K562 (cell line): Measurements from ENCODE around the gene RAPGEF5. TPM values are rescaled to one million over a fixed set of nuclear protein-coding genes. Genes with fewer than 3 reads are reported as not detected.
A peak's percentile ranks its signal among the peaks of the same experiment; 100 is the strongest.

Experiments used
- ARID1B ChIP-seq: fragments of 450-650 bp; IDR thresholded peaks from 2 replicates; pipeline ENCODE4 v1.6.1; 2016; ENCODE audit warnings: antibody characterized with exemption, mild to moderate bottlenecking, inconsistent platforms
- GATA2 ChIP-seq: sonication (generic); formaldehyde crosslinking; IDR thresholded peaks from 2 replicates; pipeline ENCODE4 v1.4.0; 2020; ENCODE audit warnings: mild to moderate bottlenecking, missing genetic modification reagents
- HNRNPUL1 ChIP-seq: fragments of 200-400 bp; formaldehyde crosslinking; IDR thresholded peaks from 2 replicates; pipeline ENCODE4 v1.6.1; 2017; ENCODE audit warnings: low read length
- NFE2 ChIP-seq: IDR thresholded peaks from 2 replicates; pipeline ENCODE4 v1.6.1; 2014; ENCODE audit warnings: antibody characterized with exemption, low read depth
- PHF21A ChIP-seq: fragments of 450-650 bp; IDR thresholded peaks from 2 replicates; pipeline ENCODE4 v1.6.1; 2017; ENCODE audit warnings: low read depth, borderline replicate concordance
- POLR2H ChIP-seq: IDR thresholded peaks from 2 replicates; pipeline ENCODE4 v1.6.1; 2016; ENCODE audit warnings: missing genetic modification characterization, low read depth, mild to moderate bottlenecking, control low read depth, missing compliant biosample characterization, moderate library complexity
- SMARCA4 ChIP-seq: fragments of 450-650 bp; IDR thresholded peaks from 2 replicates; pipeline ENCODE4 v1.6.1; 2016
- ZNF121 ChIP-seq: sonication (generic); formaldehyde crosslinking; conservative IDR thresholded peaks from 2 replicates; pipeline ENCODE4 v1.8.0; 2022; ENCODE audit warnings: missing genetic modification reagents
- ZNF766 ChIP-seq: fragments of 200-800 bp; sonication (Bioruptor generic); conservative IDR thresholded peaks from 2 replicates; pipeline ENCODE4 v1.6.1; 2016; ENCODE audit warnings: missing genetic modification characterization, missing compliant biosample characterization
- polyA plus RNA-seq, 8 experiments: library from polyadenylated mRNA; depleted of rRNA in 4 of 8; stranded (reverse) in 5 of 8; unstranded in 3 of 8; fragments of >200 nt; fragmentation: Nextera tagmentation in 2 of 8; fragmentation: Illumina TruSeq in 1 of 8; extraction: Ambion mirVana in 2 of 8; extraction: Trizol in 1 of 8; gene quantifications; 2 replicates each; pipeline versions ENCODE4 v1.2.1 to v1.2.3, GENCODE V29; 2011 to 2014; ENCODE audit warnings: inconsistent platforms in 1 of 8, missing spikeins in 1 of 8
- total RNA-seq, 7 experiments: library from RNA; depleted of rRNA in 6 of 7; stranded (reverse); fragments of >200 nt in 6 of 7; fragmentation: Illumina TruSeq in 2 of 7; extraction: Trizol in 2 of 7; gene quantifications; 2 replicates each; pipeline versions ENCODE4 v1.2.1 to v1.2.3, GENCODE V29; 2011 to 2021; ENCODE audit warnings: low replicate concordance in 1 of 7
- TF ChIP-seq, protein P1 (sequence below), 3 experiments: fragments of 200-800 bp in 1 of 3; sonication (Bioruptor generic) in 1 of 3; sonication (generic) in 1 of 3; formaldehyde crosslinking in 1 of 3; IDR thresholded peaks; 2 replicates each; pipeline versions ENCODE4 v1.6.1 to v1.8.0; 2016 to 2022; ENCODE audit warnings: mild to moderate bottlenecking in 2 of 3, missing compliant biosample characterization in 2 of 3, missing genetic modification characterization in 2 of 3, missing genetic modification reagents in 1 of 3
- TF ChIP-seq, protein P2 (sequence below): fragments of 450-650 bp; IDR thresholded peaks from 2 replicates; pipeline ENCODE4 v1.6.1; 2016; ENCODE audit warnings: borderline replicate concordance
- TF ChIP-seq, protein P3 (sequence below), 3 experiments: IDR thresholded peaks in 2 of 3; conservative IDR thresholded peaks in 1 of 3; 2 replicates each; pipeline ENCODE4 v1.5.1; 2011 to 2012; ENCODE audit warnings: low read length in 3 of 3, mild to moderate bottlenecking in 3 of 3, control low read depth in 2 of 3, improper control_type of control experiment in 1 of 3, inconsistent platforms in 1 of 3, low read depth in 1 of 3, mixed read lengths in 1 of 3, moderate library complexity in 1 of 3; ENCODE audit not compliant: insufficient read depth in 2 of 3
- TF ChIP-seq, protein P4 (sequence below): fragments of 250-450 bp; sonication (Bioruptor Pico); IDR thresholded peaks from 2 replicates; pipeline ENCODE4 v1.4.0; 2020

The RAPGEF5 gene
- total and polyA plus RNA-seq, 9 of the 15 experiments (the other 6 are each of a cell fraction or from before 2014, with no cell fraction given), result 0.39 to 2.0 (median 1.1) TPM

DNA sequence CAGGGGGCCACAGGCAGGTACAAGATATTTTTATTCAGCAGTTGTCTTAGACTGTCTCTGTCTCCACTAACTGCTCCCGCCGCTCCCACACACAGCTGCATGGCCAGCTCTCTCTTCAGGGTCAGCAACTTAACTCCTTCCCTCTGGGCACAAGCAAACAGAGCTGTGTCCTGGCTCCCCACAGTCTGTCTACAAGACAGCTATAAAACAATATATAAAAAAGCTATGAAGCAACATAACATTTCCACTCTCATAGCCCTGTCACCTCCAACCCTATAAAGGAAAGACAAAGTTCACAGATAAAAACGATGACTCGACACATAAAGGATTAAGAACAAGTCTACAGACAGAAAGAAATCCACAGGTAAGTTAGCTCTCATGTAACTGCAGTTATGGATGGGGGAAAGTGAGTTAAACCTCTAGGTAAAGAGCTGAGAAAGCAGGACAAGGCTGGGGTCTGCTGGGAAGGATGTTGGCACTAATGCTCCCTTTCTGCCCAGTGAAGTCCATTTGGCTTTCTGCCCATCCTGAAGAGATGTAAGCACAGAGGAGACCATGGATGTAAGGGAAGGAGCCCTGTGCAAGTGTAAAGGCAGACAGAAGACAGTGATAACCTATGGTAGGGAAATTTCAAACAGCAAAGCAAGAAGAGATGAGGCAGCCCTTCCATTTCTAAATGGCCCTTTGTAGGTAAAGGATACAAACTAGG is 27.0 kb downstream of the RAPGEF5 start (continued):
- TF ChIP-seq, protein P1, sequence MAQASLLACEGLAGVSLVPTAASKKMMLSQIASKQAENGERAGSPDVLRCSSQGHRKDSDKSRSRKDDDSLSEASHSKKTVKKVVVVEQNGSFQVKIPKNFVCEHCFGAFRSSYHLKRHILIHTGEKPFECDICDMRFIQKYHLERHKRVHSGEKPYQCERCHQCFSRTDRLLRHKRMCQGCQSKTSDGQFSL (CRISPR knock-in tag; IDR thresholded peaks at IDR 0.05), result no peak
- TF ChIP-seq, protein P1 (tag; IDR thresholded peaks at IDR 0.05), result no peak
- TF ChIP-seq ARID1B (peak; percentile 24), ZNF121 (CRISPR knock-in tag) (no peak), HNRNPUL1 (no peak), ZNF766 (CRISPR knock-in tag) (no peak), NFE2 (peak; percentile 69), PHF21A (no peak), SMARCA4 (0 out of 2 replicates have a peak, but pooled peaks have one; percentile 16), GATA2 (CRISPR knock-in tag) (no peak), POLR2H (tag) (no peak)
- TF ChIP-seq, protein P2, sequence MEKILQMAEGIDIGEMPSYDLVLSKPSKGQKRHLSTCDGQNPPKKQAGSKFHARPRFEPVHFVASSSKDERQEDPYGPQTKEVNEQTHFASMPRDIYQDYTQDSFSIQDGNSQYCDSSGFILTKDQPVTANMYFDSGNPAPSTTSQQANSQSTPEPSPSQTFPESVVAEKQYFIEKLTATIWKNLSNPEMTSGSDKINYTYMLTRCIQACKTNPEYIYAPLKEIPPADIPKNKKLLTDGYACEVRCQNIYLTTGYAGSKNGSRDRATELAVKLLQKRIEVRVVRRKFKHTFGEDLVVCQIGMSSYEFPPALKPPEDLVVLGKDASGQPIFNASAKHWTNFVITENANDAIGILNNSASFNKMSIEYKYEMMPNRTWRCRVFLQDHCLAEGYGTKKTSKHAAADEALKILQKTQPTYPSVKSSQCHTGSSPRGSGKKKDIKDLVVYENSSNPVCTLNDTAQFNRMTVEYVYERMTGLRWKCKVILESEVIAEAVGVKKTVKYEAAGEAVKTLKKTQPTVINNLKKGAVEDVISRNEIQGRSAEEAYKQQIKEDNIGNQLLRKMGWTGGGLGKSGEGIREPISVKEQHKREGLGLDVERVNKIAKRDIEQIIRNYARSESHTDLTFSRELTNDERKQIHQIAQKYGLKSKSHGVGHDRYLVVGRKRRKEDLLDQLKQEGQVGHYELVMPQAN, result no peak
- TF ChIP-seq, protein P3, sequence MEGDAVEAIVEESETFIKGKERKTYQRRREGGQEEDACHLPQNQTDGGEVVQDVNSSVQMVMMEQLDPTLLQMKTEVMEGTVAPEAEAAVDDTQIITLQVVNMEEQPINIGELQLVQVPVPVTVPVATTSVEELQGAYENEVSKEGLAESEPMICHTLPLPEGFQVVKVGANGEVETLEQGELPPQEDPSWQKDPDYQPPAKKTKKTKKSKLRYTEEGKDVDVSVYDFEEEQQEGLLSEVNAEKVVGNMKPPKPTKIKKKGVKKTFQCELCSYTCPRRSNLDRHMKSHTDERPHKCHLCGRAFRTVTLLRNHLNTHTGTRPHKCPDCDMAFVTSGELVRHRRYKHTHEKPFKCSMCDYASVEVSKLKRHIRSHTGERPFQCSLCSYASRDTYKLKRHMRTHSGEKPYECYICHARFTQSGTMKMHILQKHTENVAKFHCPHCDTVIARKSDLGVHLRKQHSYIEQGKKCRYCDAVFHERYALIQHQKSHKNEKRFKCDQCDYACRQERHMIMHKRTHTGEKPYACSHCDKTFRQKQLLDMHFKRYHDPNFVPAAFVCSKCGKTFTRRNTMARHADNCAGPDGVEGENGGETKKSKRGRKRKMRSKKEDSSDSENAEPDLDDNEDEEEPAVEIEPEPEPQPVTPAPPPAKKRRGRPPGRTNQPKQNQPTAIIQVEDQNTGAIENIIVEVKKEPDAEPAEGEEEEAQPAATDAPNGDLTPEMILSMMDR (IDR thresholded peaks at IDR 0.05 in 2 of 3, conservative IDR thresholded peaks at IDR 0.05 in 1 of 3; ENCODE audit: insufficient read depth in 2 of 3, low read depth in 1 of 3, low read length in 3 of 3), result no peak
- TF ChIP-seq, protein P4, sequence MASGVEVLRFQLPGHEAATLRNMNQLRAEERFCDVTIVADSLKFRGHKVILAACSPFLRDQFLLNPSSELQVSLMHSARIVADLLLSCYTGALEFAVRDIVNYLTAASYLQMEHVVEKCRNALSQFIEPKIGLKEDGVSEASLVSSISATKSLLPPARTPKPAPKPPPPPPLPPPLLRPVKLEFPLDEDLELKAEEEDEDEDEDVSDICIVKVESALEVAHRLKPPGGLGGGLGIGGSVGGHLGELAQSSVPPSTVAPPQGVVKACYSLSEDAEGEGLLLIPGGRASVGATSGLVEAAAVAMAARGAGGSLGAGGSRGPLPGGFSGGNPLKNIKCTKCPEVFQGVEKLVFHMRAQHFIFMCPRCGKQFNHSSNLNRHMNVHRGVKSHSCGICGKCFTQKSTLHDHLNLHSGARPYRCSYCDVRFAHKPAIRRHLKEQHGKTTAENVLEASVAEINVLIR (CRISPR knock-in tag), result no peak
